ENCODE measurements around the gene SON.
"Not testable (repeated sequence)": the region's sequence is repeated elsewhere in the genome, so short reads cannot be mapped to it uniquely, and the experiment has no call there.

Gene SON

DNA sequence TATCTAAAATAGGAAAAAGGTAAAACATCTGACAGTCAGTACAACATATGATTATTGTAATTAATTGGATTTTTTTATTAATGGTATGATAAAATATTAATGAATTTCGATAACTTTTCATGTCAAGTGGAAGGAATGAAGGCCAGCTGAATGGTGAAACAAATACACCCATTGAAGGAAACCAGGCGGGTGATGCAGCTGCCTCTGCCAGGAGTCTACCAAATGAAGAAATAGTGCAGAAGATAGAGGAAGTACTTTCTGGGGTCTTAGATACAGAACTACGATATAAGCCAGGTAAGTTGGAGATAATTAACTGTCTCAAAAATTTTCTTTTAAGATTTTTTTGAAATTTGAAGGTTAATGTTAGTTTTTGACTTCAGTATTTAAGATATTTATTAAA is 3.2 kb downstream of the SON start:
- no peak for DNase-seq (ENCODE audit: low read depth)

- DNase-seq (ENCODE audit: low read depth), result no peak
Observed at GRCh38 chr21:33549848-33550771, 7.3 kb downstream of the SON start.

DNA sequence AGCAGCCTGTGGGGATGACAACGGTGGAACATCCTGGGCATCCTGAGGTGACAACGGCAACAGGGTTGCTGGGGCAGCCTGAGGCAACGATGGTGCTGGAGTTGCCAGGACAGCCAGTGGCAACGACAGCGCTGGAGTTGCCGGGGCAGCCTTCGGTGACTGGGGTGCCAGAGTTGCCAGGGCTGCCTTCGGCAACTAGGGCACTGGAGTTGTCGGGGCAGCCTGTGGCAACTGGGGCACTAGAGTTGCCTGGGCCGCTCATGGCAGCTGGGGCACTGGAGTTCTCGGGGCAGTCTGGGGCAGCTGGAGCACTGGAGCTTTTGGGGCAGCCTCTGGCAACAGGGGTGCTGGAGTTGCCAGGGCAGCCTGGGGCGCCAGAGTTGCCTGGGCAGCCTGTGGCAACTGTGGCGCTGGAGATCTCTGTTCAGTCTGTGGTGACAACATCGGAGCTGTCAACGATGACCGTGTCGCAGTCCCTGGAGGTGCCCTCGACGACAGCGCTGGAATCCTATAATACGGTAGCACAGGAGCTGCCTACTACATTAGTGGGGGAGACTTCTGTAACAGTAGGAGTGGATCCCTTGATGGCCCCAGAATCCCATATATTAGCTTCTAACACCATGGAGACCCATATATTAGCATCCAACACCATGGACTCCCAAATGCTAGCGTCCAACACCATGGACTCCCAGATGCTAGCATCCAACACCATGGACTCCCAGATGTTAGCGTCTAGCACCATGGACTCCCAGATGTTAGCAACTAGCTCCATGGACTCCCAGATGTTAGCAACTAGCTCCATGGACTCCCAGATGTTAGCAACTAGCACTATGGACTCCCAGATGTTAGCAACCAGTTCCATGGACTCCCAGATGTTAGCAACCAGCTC is 8.2 kb downstream of the SON start:
- DNase-seq (ENCODE audit: low read depth), result no peak

- DNase-seq (ENCODE audit: low read depth), result no peak
Observed at GRCh38 chr21:33551664-33552063, 8.8 kb downstream of the SON start.

DNA sequence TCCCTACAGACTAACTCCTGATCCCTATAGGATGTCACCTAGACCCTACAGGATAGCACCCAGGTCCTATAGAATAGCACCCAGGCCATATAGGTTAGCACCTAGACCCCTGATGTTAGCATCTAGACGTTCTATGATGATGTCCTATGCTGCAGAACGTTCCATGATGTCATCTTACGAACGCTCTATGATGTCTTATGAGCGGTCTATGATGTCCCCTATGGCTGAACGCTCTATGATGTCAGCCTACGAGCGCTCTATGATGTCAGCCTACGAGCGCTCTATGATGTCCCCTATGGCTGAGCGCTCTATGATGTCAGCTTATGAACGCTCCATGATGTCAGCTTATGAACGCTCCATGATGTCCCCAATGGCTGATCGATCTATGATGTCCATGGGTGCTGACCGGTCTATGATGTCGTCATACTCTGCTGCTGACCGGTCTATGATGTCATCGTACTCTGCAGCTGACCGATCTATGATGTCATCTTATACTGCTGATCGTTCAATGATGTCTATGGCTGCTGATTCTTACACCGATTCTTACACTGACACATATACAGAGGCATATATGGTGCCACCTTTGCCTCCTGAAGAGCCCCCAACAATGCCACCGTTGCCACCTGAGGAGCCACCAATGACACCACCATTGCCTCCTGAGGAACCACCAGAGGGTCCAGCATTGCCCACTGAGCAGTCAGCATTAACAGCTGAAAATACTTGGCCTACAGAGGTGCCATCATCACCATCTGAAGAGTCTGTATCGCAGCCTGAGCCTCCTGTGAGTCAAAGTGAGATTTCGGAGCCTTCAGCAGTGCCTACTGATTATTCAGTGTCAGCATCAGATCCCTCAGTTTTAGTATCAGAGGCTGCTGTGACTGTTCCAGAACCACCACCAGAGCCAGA is 9.5 kb downstream of the SON start:
- no peak for DNase-seq (ENCODE audit: low read depth)

DNA sequence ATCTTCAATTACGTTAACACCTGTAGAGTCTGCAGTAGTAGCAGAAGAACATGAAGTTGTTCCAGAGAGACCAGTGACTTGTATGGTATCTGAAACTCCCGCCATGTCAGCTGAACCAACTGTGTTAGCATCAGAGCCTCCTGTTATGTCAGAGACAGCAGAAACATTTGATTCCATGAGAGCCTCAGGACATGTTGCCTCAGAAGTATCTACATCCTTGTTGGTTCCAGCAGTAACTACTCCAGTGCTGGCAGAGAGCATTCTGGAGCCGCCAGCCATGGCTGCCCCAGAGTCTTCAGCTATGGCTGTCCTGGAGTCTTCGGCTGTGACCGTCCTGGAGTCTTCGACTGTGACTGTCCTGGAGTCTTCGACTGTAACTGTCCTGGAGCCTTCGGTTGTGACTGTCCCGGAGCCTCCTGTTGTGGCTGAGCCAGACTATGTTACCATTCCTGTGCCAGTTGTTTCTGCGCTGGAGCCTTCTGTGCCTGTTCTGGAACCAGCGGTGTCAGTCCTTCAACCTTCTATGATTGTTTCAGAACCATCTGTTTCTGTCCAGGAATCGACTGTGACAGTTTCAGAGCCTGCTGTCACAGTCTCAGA is 10.3 kb downstream of the SON start:
- no peak for DNase-seq (ENCODE audit: low read depth)

DNA sequence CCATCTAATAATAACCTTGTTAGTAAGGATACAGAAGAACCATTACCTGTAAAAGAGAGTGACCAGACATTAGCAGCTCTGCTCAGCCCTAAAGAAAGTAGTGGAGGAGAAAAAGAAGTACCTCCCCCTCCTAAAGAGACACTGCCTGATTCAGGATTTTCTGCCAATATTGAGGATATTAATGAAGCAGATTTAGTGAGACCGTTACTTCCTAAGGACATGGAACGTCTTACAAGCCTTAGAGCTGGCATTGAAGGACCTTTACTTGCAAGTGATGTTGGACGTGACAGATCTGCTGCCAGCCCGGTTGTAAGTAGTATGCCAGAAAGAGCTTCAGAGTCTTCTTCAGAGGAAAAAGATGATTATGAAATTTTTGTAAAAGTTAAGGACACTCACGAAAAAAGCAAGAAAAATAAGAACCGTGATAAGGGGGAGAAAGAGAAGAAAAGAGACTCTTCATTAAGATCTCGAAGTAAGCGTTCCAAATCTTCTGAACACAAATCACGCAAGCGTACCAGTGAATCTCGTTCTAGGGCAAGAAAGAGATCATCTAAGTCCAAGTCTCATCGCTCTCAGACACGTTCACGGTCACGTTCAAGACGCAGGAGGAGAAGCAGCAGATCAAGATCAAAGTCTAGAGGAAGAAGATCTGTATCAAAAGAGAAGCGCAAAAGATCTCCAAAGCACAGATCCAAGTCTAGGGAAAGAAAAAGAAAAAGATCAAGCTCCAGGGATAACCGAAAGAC is 11.6 kb downstream of the SON start:
- no peak for DNase-seq (ENCODE audit: low read depth)

DNA sequence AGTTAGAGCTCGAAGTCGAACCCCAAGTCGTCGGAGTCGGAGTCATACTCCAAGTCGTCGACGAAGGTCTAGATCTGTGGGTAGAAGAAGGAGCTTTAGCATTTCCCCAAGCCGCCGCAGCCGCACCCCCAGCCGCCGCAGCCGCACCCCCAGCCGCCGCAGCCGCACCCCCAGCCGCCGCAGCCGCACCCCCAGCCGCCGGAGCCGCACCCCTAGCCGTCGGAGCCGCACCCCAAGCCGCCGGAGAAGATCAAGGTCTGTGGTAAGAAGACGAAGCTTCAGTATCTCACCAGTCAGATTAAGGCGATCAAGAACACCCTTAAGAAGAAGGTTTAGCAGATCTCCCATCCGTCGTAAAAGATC is 12.1 kb downstream of the SON start:
- DNase-seq (ENCODE audit: low read depth), result no peak

- no peak for DNase-seq (ENCODE audit: low read depth)
Observed at GRCh38 chr21:33557447-33557846, 14.6 kb downstream of the SON start.

DNA sequence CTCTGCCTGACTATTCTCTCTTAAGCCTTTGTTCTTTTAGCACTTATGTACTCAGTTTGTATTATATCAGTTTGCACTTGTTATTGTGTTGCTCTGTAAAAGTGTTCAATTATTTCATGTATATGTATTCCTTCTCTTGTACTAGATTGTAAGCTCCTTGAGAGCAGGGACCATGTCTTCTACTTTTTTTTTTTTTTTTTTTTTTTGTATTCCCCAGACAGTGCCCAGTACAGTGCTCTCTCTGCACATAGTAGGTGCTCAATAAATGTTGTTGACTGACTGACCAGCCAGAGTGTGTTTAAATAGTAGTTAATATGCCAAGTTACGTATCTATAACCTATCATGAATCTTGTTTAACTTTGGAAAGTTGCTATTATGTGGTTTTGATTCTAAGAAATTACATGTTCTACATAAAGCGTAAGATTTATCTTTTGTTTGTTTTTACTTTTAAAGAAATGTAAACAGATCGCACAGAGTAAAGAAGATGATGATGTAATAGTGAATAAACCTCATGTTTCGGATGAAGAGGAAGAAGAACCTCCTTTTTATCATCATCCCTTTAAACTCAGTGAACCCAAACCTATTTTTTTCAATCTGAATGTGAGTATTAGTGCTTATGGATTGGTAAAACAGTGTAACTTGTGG is 16.1 kb downstream of the SON start:
- DNase-seq (ENCODE audit: low read depth), result no peak

DNA sequence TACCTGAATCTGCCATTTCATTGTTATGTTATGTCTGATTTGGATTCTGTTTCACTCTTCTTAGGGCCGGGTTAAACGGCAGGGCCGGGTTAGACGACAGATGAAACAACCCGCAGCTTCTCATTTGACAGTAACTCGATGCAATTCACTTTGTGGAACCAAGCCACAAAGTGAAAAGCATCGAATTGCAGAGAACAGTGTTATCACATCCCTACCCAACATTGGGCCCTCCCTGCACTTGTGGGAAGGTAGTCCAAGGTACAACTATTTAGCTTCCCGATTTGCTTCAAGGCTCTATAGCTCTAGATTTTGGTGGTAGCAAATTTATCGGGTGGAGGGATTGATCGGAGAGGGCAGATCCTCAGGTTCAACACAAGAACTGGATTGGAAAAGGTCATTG is 17.0 kb downstream of the SON start:
- no peak for DNase-seq (ENCODE audit: low read depth)

DNA sequence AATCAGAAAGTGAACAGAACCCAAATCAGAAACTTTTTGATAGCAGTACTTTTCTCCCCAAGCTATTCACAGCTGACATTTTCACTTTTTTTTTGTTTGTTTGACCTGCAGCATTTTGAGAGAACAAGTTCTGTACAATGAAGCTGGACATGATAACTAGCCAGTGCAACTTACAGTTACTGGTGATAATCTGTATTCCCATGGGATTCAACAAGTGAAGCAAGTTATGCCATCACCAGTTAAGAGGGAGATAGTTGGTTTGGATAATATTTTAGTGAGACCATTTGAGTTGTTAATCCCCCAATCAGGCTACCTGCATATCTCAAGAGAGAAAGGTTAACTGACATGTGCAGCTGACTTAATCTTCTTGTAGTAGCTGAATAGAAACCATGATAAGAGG is 18.1 kb downstream of the SON start:
- DNase-seq (ENCODE audit: low read depth), result no peak

- DNase-seq (ENCODE audit: low read depth), result peak; percentile 45
Observed at GRCh38 chr21:33561373-33561772, 18.5 kb downstream of the SON start.

DNA sequence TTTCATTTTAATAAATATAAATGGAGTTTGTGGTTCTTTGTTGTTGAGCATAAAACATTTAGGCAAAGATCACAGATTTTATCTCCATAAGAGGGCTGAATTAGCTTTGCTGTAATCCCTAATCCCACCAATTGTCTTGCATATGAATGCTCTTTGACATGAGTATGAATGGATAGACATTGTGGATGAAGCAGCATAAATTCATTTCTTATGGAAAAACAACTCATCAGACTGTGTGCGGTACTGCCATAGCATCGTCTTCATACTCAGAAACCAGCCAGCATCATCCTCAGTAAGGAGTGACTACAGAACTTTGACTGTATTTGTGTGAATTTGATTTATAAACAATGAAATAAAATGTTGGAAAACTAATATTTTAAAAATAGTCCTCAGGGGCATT is 19.6 kb downstream of the SON start:
- DNase-seq (ENCODE audit: low read depth), result no peak

- DNase-seq (ENCODE audit: low read depth), result no peak
Observed at GRCh38 chr21:33566514-33566913, 23.7 kb downstream of the SON start.

GRCh38 chr21:33567914-33568313 is 25.1 kb downstream of the SON start:
- no peak for DNase-seq (ENCODE audit: low read depth)

DNA sequence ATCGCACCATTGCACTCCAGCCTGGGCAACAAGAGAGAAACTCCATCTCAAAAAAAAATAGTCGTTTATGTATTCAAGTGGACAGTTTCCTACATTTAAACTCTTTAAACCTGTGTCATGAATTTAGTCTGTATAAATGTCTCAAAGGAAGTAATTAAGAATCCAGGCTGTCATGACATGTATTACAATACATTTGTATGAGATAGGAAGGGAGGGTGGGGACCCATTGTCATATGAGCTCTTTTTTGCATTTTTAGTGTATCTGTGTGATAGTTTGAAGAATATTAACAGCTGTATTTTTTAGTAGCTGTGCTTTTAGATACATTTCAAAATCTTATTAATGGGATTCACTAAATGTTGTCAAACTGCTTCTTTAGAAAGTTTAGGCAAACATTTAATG is 25.6 kb downstream of the SON start:
- DNase-seq (ENCODE audit: low read depth), result no peak

GRCh38 chr21:33569991-33570390 is 27.2 kb downstream of the SON start:
- no peak for DNase-seq (ENCODE audit: low read depth)

GRCh38 chr21:33572350-33572749 is 29.5 kb downstream of the SON start:
- no peak for DNase-seq (ENCODE audit: low read depth)

- DNase-seq (ENCODE audit: low read depth), result not testable (repeated sequence)
Observed at GRCh38 chr21:33576741-33577141, 33.9 kb downstream of the SON start.

All from fibroblast of gingiva (primary cell).